SH-SY5Y (cell line): ENCODE data around the gene INPP4A.

ENCODE experiments used
- GATA2 ChIP-seq: IDR thresholded peaks from 2 replicates; pipeline ENCODE4 v1.6.1; 2011; ENCODE audit warnings: mild to moderate bottlenecking, low read depth, low read length
- GATA3 ChIP-seq: IDR thresholded peaks from 2 replicates; pipeline ENCODE4 v1.6.1; 2011; ENCODE audit warnings: low read depth, mild to moderate bottlenecking, low read length, moderate library complexity

DNA sequence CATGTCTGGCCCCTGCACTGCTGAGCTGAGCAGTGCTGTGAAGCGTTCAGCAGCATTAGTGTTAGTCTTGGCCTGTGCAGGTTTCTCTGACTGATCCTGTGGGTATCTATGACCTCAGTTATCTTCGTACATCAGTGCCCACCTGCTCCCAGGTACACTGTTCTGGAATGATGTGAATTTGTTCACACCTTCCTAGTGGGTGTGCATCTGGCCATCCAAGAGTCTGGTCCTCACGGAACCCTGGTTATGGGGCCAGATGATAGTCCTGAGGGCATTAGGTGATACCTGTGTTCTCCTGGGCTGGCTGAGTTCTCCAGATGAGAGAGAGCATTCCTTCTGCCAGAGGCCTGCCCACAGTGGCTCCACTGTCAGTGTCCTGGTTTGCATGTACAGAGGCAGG, 57.2 kb downstream of the INPP4A start:
- no peak for TF ChIP-seq GATA2
- TF ChIP-seq GATA3: no peak
